Type B pancreatic cell (in vitro differentiated cells): ENCODE data around the gene FBXO3. TPM values are rescaled to one million over a fixed set of nuclear protein-coding genes. Genes with fewer than 3 reads are reported as not detected.

Experiments used
- DNase-seq: peaks from one replicate; pipeline ENCODE4 v3.0.0; 2021; ENCODE audit warnings: mixed read lengths; ENCODE audit not compliant: unreplicated experiment; ENCODE audit errors: extremely low spot score
- H3K27ac Mint-ChIP-seq: 2 replicates; pipeline ENCODE4 v1.8.0; 2021; ENCODE audit warnings: mild to moderate bottlenecking, mixed read lengths
- H3K27me3 Mint-ChIP-seq: 2 replicates; pipeline ENCODE4 v1.8.0; 2021; ENCODE audit warnings: mixed read lengths
- H3K36me3 Mint-ChIP-seq: 2 replicates; pipeline ENCODE4 v1.8.0; 2021; ENCODE audit warnings: mixed read lengths
- H3K4me1 Mint-ChIP-seq: one replicate; pipeline ENCODE4 v1.8.0; 2021; ENCODE audit warnings: mixed read lengths; ENCODE audit not compliant: unreplicated experiment
- H3K4me3 Mint-ChIP-seq: 2 replicates; pipeline ENCODE4 v1.8.0; 2021; ENCODE audit warnings: mild to moderate bottlenecking, mixed read lengths
- H3K9me3 Mint-ChIP-seq: 2 replicates; pipeline ENCODE4 v1.8.0; 2021; ENCODE audit warnings: mixed read lengths
- total RNA-seq: library from RNA; stranded (reverse); gene quantifications from 2 replicates; pipeline ENCODE4 v1.2.1, GENCODE V29; 2021; ENCODE audit warnings: low replicate concordance
- TF ChIP-seq, protein P1 (sequence below): fragments of 200-600 bp; sonication (generic); conservative IDR thresholded peaks from 2 replicates; pipeline ENCODE4 v1.5.0; 2021; ENCODE audit warnings: antibody characterized with exemption, mild to moderate bottlenecking

The FBXO3 gene
- total RNA-seq, 1 donor from 2014 or later: 29.3 TPM

DNA sequence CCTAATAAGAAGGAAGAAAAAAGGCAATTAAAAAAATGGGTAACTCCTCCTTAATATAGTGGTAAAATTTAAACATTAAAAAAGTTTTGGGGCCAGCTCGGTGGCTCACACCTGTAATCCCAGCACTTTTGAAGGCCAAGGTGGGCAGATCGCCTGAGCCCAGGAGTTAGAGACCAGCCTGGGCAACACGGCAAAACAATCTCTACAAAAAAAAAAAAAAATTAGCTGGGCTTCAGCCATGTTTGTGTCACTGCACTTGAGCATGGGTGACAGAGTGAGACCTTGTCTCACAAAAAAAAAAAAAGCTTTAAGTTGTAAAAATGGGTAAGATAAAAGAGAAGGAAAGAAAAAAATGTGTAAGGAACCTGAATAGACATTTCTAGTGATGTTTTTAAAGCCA is 11.3 kb upstream of the FBXO3 start:
- H3K27ac Mint-ChIP-seq: no peak overlapping the region
- no peaks in the 10 kb centered on the region for H3K36me3 Mint-ChIP-seq
- H3K9me3 Mint-ChIP-seq: no peaks in the 10 kb centered on the region
- H3K27me3 Mint-ChIP-seq: peaks cover 22% of the 10 kb centered on the region
- DNase-seq: no peak
- peaks cover 4% of the 10 kb centered on the region for H3K4me1 Mint-ChIP-seq
- TF ChIP-seq, protein P1, sequence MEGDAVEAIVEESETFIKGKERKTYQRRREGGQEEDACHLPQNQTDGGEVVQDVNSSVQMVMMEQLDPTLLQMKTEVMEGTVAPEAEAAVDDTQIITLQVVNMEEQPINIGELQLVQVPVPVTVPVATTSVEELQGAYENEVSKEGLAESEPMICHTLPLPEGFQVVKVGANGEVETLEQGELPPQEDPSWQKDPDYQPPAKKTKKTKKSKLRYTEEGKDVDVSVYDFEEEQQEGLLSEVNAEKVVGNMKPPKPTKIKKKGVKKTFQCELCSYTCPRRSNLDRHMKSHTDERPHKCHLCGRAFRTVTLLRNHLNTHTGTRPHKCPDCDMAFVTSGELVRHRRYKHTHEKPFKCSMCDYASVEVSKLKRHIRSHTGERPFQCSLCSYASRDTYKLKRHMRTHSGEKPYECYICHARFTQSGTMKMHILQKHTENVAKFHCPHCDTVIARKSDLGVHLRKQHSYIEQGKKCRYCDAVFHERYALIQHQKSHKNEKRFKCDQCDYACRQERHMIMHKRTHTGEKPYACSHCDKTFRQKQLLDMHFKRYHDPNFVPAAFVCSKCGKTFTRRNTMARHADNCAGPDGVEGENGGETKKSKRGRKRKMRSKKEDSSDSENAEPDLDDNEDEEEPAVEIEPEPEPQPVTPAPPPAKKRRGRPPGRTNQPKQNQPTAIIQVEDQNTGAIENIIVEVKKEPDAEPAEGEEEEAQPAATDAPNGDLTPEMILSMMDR: no peak
- no peak overlapping the region for H3K4me3 Mint-ChIP-seq

DNA sequence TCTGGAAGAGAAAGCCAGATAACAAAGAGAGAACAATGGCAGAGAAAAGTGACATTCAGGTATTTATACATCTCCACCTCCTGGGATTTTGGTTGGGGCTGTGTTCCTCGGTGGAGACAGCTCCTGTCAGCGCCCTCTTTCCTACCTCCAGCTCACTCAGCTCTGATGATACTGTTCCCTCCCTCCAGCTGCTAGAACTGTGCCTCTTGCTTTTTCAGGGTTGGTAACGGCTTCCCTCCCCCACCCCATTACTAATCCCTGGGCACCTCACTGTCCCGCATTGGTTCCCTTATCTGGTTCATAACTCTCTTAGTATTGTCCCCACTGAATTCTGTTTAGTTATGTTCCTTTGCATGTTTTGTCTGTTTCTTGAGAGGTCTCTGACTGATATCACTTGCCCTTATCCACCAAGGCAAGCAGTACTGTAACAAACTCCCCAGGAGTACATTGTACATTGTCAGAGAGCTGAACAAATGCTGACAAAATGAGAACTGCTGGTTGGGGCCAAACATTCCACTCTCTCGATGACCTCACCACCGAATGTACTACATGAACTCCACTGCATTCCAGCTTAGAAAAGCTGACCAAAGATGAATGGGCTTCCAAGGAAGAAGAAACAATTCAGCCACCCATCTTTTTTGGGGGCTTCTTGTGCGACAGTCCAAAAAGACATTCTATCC is 5.7 kb upstream of the FBXO3 start:
- H3K9me3 Mint-ChIP-seq: no peaks in the 10 kb centered on the region
- no peaks in the 10 kb centered on the region for H3K36me3 Mint-ChIP-seq
- TF ChIP-seq, protein P1: no peak
- peak overlapping the region; percentile 11 for H3K27ac Mint-ChIP-seq
- H3K4me1 Mint-ChIP-seq: peaks cover 27% of the 10 kb centered on the region
- H3K27me3 Mint-ChIP-seq: peaks cover 41% of the 10 kb centered on the region
- peak overlapping the region; percentile 4 for H3K4me3 Mint-ChIP-seq
- DNase-seq: no peak

DNA sequence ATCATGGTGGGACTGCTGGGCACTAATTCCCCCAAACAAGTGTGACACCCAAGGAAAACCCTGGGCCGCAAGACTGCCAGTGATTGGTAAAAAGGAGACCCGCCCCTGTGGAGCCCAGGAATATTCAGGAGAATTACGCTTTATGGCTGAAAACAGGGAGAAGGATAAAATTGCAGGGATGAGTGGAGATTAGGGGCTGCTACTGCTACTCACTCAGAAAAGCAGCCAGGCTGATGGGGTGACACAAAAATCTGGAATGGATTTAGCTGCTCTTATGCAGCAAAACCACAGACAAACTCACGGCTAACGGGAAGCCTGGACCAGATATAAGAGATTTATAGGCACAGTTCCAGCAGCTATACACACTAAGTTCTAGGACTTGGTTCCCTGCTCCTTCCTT is 4.4 kb upstream of the FBXO3 start:
- peaks cover 31% of the 10 kb centered on the region for H3K4me1 Mint-ChIP-seq
- peak overlapping the region; percentile 46 for H3K4me3 Mint-ChIP-seq
- peaks cover 43% of the 10 kb centered on the region for H3K27me3 Mint-ChIP-seq
- H3K9me3 Mint-ChIP-seq: no peaks in the 10 kb centered on the region
- H3K27ac Mint-ChIP-seq: no peak overlapping the region
- TF ChIP-seq, protein P1: no peak
- no peak for DNase-seq
- no peaks in the 10 kb centered on the region for H3K36me3 Mint-ChIP-seq

DNA sequence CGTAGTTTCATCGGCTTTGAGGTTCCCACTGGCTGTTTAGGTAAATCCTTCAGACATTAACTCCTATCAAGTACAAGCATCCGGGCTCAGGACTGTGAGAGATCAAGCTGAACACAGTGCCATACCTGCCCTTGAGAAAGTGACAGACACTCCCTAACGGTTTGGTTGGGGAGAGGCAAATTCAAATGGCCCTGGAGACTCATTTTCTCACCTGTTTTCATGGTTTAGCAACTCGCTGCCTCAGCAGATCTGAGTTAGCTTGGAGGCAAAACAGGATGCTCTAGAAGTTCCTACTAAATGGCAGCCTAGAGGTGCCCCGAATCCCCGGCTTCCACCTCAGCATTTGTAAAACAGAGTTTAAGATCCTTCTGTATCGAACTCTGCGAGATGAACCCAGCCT is 3.6 kb upstream of the FBXO3 start:
- TF ChIP-seq, protein P1: no peak
- no peak for DNase-seq
- H3K36me3 Mint-ChIP-seq: no peaks in the 10 kb centered on the region
- no peak overlapping the region for H3K4me3 Mint-ChIP-seq
- peaks cover 31% of the 10 kb centered on the region for H3K4me1 Mint-ChIP-seq
- no peaks in the 10 kb centered on the region for H3K9me3 Mint-ChIP-seq
- H3K27me3 Mint-ChIP-seq: peaks cover 43% of the 10 kb centered on the region
- no peak overlapping the region for H3K27ac Mint-ChIP-seq

DNA sequence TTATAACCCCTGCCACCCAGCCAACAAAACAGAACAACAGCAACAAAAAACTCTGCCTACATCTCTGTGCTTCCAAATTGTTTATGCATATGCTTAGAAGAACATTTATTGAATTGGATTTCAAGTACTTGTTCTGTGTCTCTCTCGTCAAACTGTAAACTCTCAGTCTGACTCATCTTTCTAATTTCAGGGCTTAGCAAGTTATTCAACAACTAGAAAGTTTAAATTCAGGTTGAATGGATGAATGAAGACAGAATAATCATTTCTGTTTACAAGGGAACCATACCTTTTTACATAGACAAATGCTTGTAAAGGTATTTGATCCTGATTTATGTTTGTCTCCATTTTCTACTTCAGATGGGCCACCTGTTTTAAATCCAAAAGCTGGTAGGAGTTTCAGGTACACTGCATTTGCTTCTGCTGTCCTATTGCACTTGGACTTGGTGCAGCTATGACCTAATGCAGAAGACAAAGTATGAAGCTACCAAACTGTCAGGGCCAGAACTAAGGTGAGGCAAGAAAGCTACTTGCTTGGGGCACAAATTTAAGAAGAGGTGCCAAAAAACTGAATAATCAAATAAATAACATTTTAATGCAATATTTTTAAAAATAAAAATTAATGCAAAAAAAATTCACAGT is 1.6 kb upstream of the FBXO3 start:
- peaks cover 40% of the 10 kb centered on the region for H3K27me3 Mint-ChIP-seq
- H3K4me3 Mint-ChIP-seq: peak overlapping the region; percentile 96
- no peak overlapping the region for H3K27ac Mint-ChIP-seq

More for the DNA sequence above, 1.6 kb upstream of the FBXO3 start:
- Mint-ChIP-seq H3K36me3 (no peaks in the 10 kb centered on the region), H3K9me3 (no peaks in the 10 kb centered on the region), H3K4me1 (peaks cover 38% of the 10 kb centered on the region)
- DNase-seq: no peak
- TF ChIP-seq, protein P1: no peak
